Measurements from ENCODE around the gene QKI. TPM values are rescaled to one million over a fixed set of nuclear protein-coding genes. Genes with fewer than 3 reads are reported as not detected.

The QKI gene
- total RNA-seq, 1 donor from 2014 or later = 247 TPM

DNA sequence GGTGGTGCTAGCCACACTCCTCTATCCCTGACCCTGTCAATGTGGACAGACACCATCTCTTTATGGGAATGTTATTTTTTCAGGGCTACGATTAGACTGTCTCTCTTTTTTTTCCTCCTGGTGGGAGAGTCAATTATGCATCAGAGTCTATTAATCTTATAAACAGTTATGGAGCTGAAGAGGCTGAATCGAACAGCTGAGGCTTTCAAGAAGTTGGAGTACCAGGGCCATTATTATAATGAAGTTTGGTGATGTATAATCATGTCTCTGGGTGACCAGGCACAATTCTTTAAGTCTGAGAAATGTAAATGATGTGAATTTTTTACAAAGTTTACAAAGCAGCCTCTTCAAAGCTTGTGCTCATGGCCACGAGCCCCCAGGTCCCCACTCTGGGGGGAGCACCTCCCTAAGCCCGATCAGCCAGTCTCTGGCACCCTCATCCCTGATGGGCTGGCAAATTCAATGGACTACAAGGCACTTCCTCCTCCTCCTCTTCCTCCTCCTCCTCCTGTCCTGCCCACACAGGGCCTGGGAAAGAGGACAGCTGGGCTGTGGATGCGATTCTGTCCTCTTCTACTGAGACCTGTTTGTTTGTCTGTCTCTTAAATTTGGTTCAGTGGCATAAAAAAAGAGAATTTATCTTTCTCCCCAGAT, 43.9 kb upstream of the QKI start:
- ATAC-seq (no peak), DNase-seq (no peak)
- intact Hi-C loops (cut with DNase I) = no loop called here
- TF ChIP-seq, protein P1, sequence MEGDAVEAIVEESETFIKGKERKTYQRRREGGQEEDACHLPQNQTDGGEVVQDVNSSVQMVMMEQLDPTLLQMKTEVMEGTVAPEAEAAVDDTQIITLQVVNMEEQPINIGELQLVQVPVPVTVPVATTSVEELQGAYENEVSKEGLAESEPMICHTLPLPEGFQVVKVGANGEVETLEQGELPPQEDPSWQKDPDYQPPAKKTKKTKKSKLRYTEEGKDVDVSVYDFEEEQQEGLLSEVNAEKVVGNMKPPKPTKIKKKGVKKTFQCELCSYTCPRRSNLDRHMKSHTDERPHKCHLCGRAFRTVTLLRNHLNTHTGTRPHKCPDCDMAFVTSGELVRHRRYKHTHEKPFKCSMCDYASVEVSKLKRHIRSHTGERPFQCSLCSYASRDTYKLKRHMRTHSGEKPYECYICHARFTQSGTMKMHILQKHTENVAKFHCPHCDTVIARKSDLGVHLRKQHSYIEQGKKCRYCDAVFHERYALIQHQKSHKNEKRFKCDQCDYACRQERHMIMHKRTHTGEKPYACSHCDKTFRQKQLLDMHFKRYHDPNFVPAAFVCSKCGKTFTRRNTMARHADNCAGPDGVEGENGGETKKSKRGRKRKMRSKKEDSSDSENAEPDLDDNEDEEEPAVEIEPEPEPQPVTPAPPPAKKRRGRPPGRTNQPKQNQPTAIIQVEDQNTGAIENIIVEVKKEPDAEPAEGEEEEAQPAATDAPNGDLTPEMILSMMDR (IDR thresholded peaks at IDR 0.05) = no peak
- Histone ChIP-seq H3K4me1 (peaks cover 6% of the 10 kb centered on the region), H3K36me3 (no peaks in the 10 kb centered on the region), H3K27me3 (ENCODE audit: low read depth) (peaks cover 3% of the 10 kb centered on the region), H3K9me3 (no peaks in the 10 kb centered on the region), H3K4me3 (no peak overlapping the region), H3K27ac (no peak overlapping the region)

DNA sequence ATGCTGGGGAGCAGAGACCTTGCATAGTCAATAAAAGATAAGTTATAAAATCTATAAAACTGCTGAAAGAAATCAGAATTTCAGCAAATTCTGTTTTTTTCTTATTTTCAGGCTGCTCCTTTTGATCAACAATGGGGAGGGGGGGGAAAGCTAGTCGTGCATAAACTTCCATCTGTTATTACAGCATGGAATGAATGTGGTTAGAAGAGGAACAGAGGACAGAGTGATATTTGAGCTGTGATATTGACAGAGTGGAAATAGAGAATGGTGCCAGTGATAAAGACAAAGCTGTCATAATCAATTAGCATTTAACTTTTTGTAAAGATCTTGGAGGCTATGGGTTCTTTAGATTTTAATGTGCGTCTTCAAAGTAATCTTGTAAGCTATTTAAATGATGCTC, 43.4 kb upstream of the QKI start:
- H3K36me3 ChIP-seq = no peaks in the 10 kb centered on the region
- no peak for ATAC-seq
- intact Hi-C loops (cut with DNase I) = no loop called here
- H3K4me3 ChIP-seq = no peak overlapping the region
- DNase-seq = no peak
- H3K27ac ChIP-seq = no peak overlapping the region
- H3K9me3 ChIP-seq = no peaks in the 10 kb centered on the region
- peaks cover 6% of the 10 kb centered on the region for H3K4me1 ChIP-seq
- TF ChIP-seq, protein P1 (IDR thresholded peaks at IDR 0.05) = no peak
- H3K27me3 ChIP-seq (ENCODE audit: low read depth) = peaks cover 3% of the 10 kb centered on the region

DNA sequence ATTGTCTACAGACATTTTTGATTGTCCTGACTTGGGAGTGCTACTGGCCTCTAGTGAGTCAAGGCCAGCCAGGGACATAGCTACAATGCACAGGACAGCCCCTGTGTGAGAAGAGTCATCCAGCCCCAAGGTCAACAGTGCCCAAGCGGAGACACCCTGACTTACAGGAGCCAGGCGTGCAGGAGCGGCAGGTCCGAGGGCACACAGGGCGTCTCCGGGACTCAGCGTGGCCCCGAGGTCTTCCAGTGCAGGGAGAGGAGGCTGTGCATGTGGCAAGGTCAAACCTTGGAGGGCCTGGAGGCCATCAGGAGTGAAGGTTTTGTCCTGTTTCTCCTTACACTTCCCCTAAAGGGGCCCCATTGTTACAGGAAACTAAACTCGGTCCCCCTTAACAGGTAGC, 41.3 kb upstream of the QKI start:
- H3K36me3 ChIP-seq = no peaks in the 10 kb centered on the region
- no peak for DNase-seq
- H3K4me1 ChIP-seq = peaks cover 4% of the 10 kb centered on the region
- peaks cover 3% of the 10 kb centered on the region for H3K27me3 ChIP-seq (ENCODE audit: low read depth)
- H3K9me3 ChIP-seq = no peaks in the 10 kb centered on the region
- no peak for ATAC-seq
- no peak overlapping the region for H3K4me3 ChIP-seq
- TF ChIP-seq, protein P1 (IDR thresholded peaks at IDR 0.05) = no peak
- intact Hi-C loops (cut with DNase I) = no loop called here
- no peak overlapping the region for H3K27ac ChIP-seq

DNA sequence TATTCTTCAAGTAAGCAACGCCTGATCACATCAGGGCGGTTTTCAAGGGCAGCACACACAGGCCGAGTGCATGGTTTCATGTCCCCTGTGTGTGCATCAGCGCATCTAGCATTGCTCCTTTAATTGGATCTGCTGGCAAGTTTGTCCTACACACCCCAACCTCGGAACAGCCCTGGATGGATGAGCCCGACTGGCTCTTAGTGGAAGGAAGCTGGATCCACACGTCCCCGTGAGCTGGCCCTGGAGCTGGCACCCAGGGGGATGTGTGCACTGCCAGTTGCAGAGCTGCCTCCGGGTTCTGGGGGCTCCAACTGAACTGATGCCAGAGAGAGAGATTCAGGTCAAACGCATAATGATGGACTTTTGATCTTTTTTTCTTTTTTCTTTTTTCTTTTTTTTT, 39.2 kb upstream of the QKI start:
- Histone ChIP-seq H3K27me3 (ENCODE audit: low read depth) (peaks cover 3% of the 10 kb centered on the region), H3K27ac (no peak overlapping the region), H3K36me3 (no peaks in the 10 kb centered on the region), H3K4me1 (no peaks in the 10 kb centered on the region), H3K9me3 (no peaks in the 10 kb centered on the region), H3K4me3 (no peak overlapping the region)
- TF ChIP-seq, protein P1 (IDR thresholded peaks at IDR 0.05) = no peak
- no peak for DNase-seq
- intact Hi-C loops (cut with DNase I) = no loop called here
- ATAC-seq = no peak

DNA sequence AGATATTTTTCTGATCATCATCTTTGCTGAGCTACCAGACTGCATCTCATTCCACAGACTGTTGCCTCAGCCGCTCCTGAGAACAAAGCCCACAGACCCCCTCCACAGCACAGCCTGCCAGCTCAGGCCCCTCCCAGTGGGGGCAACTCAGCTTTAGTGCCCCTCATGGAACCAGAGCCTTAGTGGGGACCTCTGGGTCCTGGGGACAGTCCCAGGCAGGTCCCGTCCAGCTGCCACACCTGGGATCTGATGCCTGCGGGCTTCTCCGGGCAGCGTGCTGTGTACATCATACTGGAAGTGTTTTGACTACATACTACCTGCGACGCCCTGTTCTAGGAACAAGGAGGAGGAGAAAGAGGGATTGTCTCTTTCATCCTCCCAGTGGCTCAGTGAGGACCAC, 38.3 kb upstream of the QKI start:
- DNase-seq (no peak), ATAC-seq (no peak)
- H3K27me3 ChIP-seq (ENCODE audit: low read depth) = peaks cover 3% of the 10 kb centered on the region
- no peaks in the 10 kb centered on the region for H3K9me3 ChIP-seq
- H3K4me1 ChIP-seq = no peaks in the 10 kb centered on the region
- no peak overlapping the region for H3K27ac ChIP-seq
- TF ChIP-seq, protein P1 (IDR thresholded peaks at IDR 0.05) = no peak
- H3K4me3 ChIP-seq = no peak overlapping the region
- intact Hi-C loops (cut with DNase I) = no loop called here
- no peaks in the 10 kb centered on the region for H3K36me3 ChIP-seq
